Stimulated activated CD4-positive, alpha-beta T cell treated with anti-CD3 and anti-CD28 coated beads, Interleukin-1b, Interleukin-23, amount 100 ng/mL, for 24 hours (primary cell): ENCODE data around the gene OS9.
"Not testable (repeated sequence)": the region's sequence is repeated elsewhere in the genome, so short reads cannot be mapped to it uniquely, and the experiment has no call there.

Experiments
- DNase-seq, 4 experiments: peaks; one replicate each; pipeline ENCODE4 v3.0.0-alpha.2; 2020; ENCODE audit warnings: low read depth in 4 of 4, low spot score in 1 of 4

Gene OS9

DNA sequence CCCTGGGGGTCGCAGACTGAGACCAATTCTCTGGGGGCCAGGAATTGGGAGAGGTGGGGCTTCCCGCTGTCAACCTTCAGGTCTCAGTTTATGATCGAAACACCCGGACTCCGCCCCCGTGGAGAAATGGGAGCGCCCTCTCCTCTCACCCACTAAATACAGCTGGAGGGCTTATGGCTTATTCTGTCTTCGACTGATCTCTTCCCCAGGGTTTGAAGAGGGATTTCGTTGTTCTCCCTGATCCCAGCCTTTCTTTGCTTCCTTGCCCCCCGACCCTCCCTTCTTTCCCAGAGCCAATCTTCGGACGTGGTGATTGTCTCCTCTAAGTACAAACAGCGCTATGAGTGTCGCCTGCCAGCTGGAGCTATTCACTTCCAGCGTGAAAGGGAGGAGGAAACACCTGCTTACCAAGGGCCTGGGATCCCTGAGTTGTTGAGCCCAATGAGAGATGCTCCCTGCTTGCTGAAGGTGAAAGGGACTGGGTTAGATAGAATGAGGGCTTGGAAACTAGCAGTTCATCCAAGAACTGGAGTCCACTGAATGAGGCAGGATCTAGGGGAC lies 607 bp downstream of the OS9 start:
- DNase-seq, result peak in 1 of 4 experiments; percentile 7

DNA sequence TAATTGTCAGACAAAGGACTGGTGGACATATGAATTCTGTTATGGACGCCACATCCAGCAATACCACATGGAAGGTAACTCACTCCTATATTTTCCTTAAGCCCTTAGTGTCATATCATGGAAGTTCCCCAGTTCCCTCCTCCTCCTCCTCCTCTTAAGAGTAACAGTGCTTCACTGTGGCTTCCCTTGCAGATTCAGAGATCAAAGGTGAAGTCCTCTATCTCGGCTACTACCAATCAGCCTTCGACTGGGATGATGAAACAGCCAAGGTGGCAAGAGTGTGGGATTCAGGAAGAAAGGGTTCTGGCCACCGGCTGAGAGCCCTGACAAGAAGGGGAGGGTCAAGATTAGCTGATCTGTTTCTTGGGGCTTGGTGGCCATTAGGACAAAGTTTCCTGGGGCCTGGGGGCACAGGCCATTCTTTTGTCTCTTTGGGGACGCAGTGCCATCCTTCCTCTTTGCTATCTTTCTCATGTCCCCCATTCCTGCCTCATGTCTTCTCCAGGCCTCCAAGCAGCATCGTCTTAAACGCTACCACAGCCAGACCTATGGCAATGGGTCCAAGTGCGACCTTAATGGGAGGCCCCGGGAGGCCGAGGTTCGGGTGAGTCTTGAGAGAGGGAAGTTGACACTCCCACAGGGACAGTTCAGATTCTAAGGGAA lies 2.0 kb downstream of the OS9 start:
- DNase-seq, result no peak

DNA sequence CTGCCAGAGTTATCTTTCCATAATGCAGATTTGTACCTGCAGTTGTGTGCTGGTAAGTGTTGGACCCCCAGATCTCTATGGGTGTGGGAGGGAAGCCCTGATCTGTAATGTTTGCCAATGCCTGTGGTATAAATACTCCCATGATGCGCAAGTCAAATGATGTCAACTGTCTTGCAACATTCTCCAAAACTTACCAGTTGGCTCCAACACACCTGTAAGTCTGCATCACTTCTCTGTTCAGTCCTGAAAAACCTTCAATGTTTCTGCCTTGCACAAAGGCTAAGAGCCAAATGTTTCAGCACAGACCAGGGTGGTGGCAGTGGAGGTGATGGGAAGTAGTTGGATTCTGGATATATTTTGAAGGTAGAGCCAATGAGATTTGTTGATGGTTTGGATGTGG lies 3.1 kb downstream of the OS9 start:
- DNase-seq, result no peak

DNA sequence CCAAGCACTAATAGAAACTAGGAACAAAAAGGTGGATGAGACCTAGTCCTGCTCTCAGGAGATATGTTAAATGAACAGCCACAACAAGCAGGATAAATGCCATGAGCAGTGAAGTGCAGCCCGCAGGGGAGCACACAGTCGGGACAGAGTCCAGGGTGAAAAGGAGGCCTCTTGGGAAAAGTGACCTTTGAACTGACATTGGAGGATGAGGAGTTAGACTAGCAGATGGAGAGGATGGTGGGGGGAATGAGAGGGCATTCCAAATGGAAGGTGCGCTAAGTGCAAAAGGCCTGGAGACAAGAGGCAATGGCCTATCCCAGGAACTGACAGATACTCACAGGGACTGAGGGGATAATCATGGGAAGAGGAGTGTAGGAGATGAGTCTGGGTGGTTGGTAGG lies 4.5 kb downstream of the OS9 start:
- no peak for DNase-seq

DNA sequence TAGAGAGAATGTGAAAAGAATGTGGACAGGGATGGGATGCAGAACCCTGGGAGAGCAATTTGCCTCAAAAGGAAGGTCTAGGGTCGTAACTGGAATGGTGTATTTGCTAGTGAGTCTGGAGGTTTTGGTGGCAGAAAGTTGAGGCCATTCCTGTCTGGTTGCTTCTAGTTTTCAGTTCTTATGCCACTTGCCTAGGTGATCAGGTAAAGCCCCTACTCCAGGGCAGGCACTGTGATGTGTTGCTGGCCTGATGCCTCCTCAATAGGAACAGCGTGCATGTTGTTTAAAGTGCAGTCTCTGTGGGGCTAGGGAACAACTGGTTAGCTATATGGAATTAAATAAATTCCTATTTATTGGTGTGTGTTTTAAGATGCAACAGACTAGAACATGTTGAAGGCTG lies 6.4 kb downstream of the OS9 start:
- DNase-seq, result no peak

- no peak for DNase-seq
Observed at GRCh38 chr12:57707250-57707649, 13.3 kb downstream of the OS9 start.

- no peak for DNase-seq
Observed at GRCh38 chr12:57708296-57708695, 14.4 kb downstream of the OS9 start.

- no peak for DNase-seq
Observed at GRCh38 chr12:57712701-57713100, 18.8 kb downstream of the OS9 start.

DNA sequence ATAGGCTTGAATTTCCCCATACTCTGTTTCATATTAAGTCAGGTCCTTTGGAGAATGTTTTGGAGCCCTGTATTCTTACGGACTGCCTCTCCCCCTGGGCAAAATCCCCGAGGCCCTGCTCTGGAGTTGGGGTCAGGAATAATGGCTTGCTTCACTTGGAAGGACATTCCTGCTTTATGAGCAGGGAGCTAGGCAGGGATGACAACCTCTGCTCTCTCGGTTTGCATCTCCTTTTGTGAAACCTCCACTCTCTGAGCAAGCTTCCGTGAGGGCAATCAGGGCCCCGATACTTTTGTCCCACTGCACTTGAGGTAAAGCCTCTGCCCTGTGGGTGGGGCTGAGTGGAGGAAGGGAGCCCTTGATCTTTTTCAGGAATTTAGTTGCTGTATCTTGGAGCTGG lies 19.3 kb downstream of the OS9 start:
- no peak for DNase-seq

DNA sequence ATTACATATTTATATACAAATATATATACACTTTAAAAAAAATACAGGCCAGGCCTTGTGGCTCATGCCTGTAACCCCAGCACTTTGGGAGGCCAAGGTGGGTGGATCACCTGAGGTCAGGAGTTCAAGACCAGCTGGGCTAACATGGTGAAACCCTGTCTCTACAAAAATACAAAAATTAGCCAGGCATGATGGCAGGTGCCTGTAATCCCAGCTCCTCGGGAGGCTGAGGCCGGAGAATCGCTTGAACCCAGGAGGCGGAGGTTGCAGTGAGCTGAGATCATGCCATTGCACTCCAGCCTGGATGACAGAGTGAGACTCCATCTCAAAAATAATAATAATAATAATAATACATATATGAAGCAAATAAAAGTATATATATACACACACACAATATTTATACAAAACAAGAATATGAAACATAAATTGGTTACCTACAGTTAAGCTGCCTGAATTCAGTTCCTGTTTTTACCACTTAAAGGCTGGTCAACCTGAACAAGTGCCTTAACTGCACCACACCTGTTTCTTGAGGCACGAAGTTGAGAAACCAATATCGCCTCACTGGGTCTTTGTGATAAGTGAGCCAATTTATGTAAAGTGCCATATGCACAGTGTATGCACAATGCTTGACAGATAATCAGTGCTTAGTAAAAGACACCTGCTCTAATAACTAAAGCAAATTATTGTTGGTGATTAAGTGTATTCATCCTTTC lies 21.3 kb downstream of the OS9 start:
- not testable (repeated sequence) for DNase-seq

DNA sequence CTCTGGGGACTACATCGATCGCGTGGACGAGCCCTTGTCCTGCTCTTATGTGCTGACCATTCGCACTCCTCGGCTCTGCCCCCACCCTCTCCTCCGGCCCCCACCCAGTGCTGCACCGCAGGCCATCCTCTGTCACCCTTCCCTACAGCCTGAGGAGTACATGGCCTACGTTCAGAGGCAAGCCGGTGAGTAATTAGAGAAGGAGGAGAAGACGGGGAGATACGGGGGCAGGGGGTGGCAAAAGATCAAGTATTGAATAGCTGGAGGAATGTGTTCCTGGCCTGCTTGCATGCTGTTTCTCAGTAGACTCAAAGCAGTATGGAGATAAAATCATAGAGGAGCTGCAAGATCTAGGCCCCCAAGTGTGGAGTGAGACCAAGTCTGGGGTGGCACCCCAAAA lies 21.9 kb downstream of the OS9 start:
- no peak for DNase-seq

GRCh38 chr12:57716305-57716704 lies 22.4 kb downstream of the OS9 start:
- DNase-seq, result no peak

DNA sequence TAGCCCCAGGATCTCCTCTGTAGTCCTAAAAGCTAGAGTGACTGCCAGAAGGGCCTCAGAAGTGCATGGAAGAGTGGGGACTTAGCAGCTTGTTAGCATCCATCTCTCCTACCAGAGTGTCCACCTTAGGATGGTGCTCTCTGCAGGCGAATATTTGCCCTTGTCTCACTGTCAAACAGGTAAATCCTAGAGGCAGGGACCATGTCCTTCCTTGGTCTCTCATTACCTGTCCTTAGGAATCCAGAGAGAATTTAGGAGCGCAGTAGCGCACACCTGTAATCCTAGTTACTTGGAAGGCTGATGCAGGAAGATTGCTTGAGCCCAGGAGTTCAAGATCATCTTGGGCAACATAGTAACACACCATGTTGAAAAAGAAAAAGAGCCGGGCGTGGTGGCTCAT lies 23.2 kb downstream of the OS9 start:
- no peak for DNase-seq

GRCh38 chr12:57717846-57718640 lies 24.1 kb downstream of the OS9 start:
- no peak for DNase-seq

- no peak for DNase-seq
Observed at GRCh38 chr12:57718641-57719528, 25.0 kb downstream of the OS9 start.

GRCh38 chr12:57719777-57720605 lies 26.1 kb downstream of the OS9 start:
- no peak for DNase-seq

DNA sequence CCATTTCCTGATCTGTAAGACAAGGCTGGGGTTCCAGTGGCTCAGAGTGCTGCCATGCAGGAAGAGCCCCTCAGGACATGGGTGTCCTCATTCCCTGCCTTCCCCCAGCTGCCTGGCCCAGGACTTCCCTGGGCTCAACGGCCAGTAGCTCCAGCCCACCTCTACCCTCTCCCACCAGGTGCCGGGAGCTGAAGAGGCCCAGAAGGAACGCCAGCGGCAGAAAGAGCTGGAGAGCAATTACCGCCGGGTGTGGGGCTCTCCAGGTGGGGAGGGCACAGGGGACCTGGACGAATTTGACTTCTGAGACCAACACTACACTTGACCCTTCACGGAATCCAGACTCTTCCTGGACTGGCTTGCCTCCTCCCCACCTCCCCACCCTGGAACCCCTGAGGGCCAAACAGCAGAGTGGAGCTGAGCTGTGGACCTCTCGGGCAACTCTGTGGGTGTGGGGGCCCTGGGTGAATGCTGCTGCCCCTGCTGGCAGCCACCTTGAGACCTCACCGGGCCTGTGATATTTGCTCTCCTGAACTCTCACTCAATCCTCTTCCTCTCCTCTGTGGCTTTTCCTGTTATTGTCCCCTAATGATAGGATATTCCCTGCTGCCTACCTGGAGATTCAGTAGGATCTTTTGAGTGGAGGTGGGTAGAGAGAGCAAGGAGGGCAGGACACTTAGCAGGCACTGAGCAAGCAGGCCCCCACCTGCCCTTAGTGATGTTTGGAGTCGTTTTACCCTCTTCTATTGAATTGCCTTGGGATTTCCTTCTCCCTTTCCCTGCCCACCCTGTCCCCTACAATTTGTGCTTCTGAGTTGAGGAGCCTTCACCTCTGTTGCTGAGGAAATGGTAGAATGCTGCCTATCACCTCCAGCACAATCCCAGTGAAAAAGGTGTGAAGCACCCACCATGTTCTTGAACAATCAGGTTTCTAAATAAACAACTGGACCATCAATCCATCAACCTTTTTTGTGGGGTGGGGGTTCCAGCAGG lies 27.0 kb downstream of the OS9 start:
- no peak for DNase-seq

GRCh38 chr12:57721846-57722608 lies 28.1 kb downstream of the OS9 start:
- not testable (repeated sequence) for DNase-seq
